Mononuclear cell (primary cell): ENCODE data around the gene NELFE. TPM values are rescaled to one million over a fixed set of nuclear protein-coding genes. Genes with fewer than 3 reads are reported as not detected.
"Not testable (repeated sequence)": the region's sequence is repeated elsewhere in the genome, so short reads cannot be mapped to it uniquely, and the experiment has no call there.

Experiments used
- H3K27me3 ChIP-seq: 2 replicates; pipeline ENCODE4 v1.6.0; 2011; ENCODE audit warnings: low read length, control low read depth; ENCODE audit not compliant: insufficient read depth
- H3K4me1 ChIP-seq: 2 replicates; pipeline ENCODE4 v1.5.1; 2011; ENCODE audit warnings: mild to moderate bottlenecking, low read length, control low read depth; ENCODE audit not compliant: insufficient read depth
- H3K4me3 ChIP-seq: 2 replicates; pipeline ENCODE4 v1.5.1; 2011; ENCODE audit warnings: mild to moderate bottlenecking, low read length, moderate library complexity
- H3K9me3 ChIP-seq: 2 replicates; pipeline ENCODE4 v1.5.1; 2011; ENCODE audit warnings: low read depth, mild to moderate bottlenecking, control low read depth, low read length
- total RNA-seq: library from RNA; depleted of rRNA; stranded (reverse); fragments of >200 nt; gene quantifications from one replicate; pipeline ENCODE4 v1.2.3, GENCODE V29; 2012

Gene NELFE
- total RNA-seq, result 47.8 TPM

- Histone ChIP-seq H3K9me3 (no peaks in the 10 kb centered on the region), H3K27me3 (no peaks in the 10 kb centered on the region), H3K4me1 (peaks cover 21% of the 10 kb centered on the region), H3K4me3 (peak within 1 kb of the TSS; percentile 90)
These were observed at the start of gene NELFE, which contains the start of gene SKIC2 for GRCh38 chr6:31958741-31959739. Gene NELFE (minus strand): TSS chr6:31958971. CDS start chr6:31958446, 525 bp downstream. Gene SKIC2 (plus strand): TSS chr6:31959175. CDS start chr6:31959193, 18 bp downstream.

GRCh38 chr6:32008037-32008436 lies 49.3 kb upstream of the NELFE start:
- not testable (repeated sequence) for H3K27me3 ChIP-seq, H3K9me3 ChIP-seq, H3K4me3 ChIP-seq, H3K4me1 ChIP-seq

- H3K4me1 ChIP-seq, H3K27me3 ChIP-seq, H3K4me3 ChIP-seq, H3K9me3 ChIP-seq: not testable (repeated sequence)
These were observed 48.3 kb upstream of the NELFE start for GRCh38 chr6:32007086-32007485.

- H3K4me1 ChIP-seq, H3K9me3 ChIP-seq, H3K4me3 ChIP-seq: not testable (repeated sequence)
These were observed 47.3 kb upstream of the NELFE start for GRCh38 chr6:32005991-32006529.

GRCh38 chr6:32005538-32005880 lies 46.7 kb upstream of the NELFE start:
- H3K4me1 ChIP-seq, H3K4me3 ChIP-seq, H3K27me3 ChIP-seq, H3K9me3 ChIP-seq: not testable (repeated sequence)

More at GRCh38 chr6:32005991-32006529, 47.3 kb upstream of the NELFE start:
- H3K27me3 ChIP-seq, result not testable (repeated sequence)

GRCh38 chr6:32004864-32005537 lies 46.2 kb upstream of the NELFE start:
- not testable (repeated sequence) for H3K27me3 ChIP-seq, H3K4me3 ChIP-seq, H3K4me1 ChIP-seq, H3K9me3 ChIP-seq

DNA sequence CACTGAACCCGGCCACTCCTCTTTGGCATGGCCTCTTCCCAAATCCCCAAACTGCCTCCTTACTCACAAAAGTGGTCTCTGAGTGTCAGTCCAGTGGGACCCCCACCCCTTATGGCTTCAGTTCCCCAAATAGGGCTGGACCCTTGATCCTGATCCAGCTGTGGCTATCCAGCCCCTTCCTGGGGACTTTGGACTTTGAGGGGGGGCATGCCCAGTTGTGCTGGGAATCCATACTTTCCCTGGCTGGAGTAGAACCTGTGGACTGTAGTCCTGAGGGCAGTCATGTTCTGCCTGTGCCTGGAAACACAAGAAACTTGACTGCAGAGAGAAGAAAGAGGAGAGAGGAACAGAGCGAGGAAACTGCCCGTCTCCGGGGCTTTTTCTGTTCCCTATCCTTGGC lies 45.6 kb upstream of the NELFE start:
- not testable (repeated sequence) for H3K4me1 ChIP-seq, H3K9me3 ChIP-seq, H3K27me3 ChIP-seq

GRCh38 chr6:32003301-32003700 lies 44.5 kb upstream of the NELFE start:
- not testable (repeated sequence) for H3K9me3 ChIP-seq, H3K4me1 ChIP-seq, H3K27me3 ChIP-seq, H3K4me3 ChIP-seq

More for the DNA sequence above, 45.6 kb upstream of the NELFE start:
- not testable (repeated sequence) for H3K4me3 ChIP-seq

DNA sequence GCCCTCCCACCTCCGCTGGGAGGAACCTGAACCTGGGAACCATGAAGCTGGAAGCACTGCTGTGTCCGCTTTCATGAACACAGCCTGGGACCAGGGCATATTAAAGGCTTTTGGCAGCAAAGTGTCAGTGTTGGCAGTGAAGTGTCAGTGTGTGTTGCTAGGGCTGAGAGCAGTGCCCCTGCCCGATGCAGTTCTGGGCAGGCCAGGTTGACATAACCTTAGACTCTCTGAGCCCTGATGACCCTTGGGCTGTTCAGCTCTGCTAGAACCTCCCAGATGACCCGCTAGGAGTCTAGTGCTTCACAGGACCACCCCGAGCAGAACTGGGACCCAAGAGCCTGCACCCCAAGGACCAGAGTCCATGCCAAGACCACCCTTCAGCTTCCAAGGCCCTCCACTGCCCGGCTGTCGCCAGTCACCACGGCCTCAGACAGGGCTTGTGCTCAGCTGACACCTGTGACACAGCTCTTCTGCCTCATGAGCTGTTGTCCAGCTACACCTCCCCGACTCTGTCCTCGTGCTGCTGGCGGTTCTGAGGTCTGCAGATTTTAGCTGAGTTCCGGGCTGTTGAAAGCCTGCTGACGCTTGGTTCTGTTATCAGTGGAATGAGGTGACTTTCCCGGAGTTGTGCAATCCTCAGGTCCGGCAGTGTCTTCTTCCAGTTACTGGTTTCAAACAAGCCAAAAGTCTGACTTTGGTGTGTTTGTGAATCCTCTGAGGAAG lies 43.9 kb upstream of the NELFE start:
- not testable (repeated sequence) for H3K4me1 ChIP-seq, H3K9me3 ChIP-seq, H3K27me3 ChIP-seq, H3K4me3 ChIP-seq

DNA sequence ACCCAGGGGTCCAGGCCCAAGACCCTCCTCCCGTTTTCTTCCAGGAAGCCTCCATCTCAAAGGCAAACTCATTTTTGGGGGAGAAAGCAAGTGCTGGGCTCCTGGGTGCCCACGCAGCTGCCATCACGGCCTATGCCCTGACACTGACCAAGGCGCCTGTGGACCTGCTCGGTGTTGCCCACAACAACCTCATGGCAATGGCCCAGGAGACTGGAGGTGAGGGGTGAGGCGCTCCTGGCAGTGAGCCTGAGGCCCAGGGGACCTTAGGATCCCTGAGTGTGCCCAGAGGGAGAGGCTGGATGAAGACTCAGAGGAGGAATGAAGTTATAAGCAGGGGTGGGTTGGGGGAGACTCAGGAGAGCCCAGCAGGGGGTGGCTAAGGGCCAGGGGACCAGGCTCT lies 37.6 kb upstream of the NELFE start:
- not testable (repeated sequence) for H3K4me1 ChIP-seq, H3K9me3 ChIP-seq, H3K27me3 ChIP-seq, H3K4me3 ChIP-seq

DNA sequence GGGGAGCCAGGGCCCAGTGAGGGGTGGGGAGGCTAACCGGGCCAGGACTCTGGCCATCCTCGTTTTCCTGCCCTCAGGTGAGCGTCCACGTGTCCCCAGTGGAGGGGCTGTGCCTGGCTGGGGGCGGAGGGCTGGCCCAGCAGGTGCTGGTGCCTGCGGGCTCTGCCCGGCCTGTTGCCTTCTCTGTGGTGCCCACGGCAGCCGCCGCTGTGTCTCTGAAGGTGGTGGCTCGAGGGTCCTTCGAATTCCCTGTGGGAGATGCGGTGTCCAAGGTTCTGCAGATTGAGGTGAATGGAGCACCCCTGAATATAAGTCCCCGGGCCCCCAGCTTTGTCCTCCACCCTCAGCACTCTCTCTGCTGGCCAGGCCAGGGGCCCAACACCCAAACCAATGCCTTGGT lies 35.6 kb upstream of the NELFE start:
- not testable (repeated sequence) for H3K4me3 ChIP-seq, H3K9me3 ChIP-seq, H3K27me3 ChIP-seq, H3K4me1 ChIP-seq

GRCh38 chr6:31989363-31989762 lies 30.6 kb upstream of the NELFE start:
- not testable (repeated sequence) for H3K9me3 ChIP-seq, H3K4me1 ChIP-seq, H3K4me3 ChIP-seq, H3K27me3 ChIP-seq

GRCh38 chr6:31981744-31982143 lies 23.0 kb upstream of the NELFE start, which contains the start of gene C4A:
Gene C4A (plus strand): TSS chr6:31982057. CDS start chr6:31982108, 51 bp downstream.
- not testable (repeated sequence) for H3K4me3 ChIP-seq, H3K9me3 ChIP-seq, H3K4me1 ChIP-seq, H3K27me3 ChIP-seq

DNA sequence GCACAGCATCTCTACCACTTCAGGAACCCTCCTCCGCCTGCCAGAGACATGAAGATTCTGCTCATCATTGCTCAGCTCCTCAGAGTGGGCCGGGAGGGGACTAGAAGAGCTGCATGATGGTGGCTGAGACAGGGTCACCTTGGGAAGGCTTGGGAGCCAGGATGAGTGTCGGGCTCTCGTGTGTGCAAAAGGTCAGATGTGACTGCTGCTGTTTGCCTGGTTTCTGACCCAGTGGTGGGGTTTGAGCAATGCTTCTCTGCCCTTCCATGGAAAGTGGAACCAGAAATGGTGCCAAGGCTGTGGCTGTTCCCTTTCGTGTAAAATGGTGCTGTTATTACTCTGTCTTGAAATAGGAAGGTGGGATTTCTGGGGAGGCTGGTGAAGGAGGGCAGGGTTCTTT lies 22.2 kb upstream of the NELFE start:
- not testable (repeated sequence) for H3K4me1 ChIP-seq, H3K27me3 ChIP-seq, H3K4me3 ChIP-seq, H3K9me3 ChIP-seq
